K562 (cell line): ENCODE measurements around the gene OR7C1. TPM values are rescaled to one million over a fixed set of nuclear protein-coding genes. Genes with fewer than 3 reads are reported as not detected.

ENCODE experiments used
- ATAC-seq: fragments of 200-7000 bp; cut with Tn5 transposase; 3 replicates; pipeline ENCODE4 v1.9.1; 2020; ENCODE audit warnings: moderate library complexity
- BruUV-seq: library from RNA; stranded (reverse); fragments of 400-500 nt; replicated peaks from 2 replicates; lab custom pipeline; 2021; lab: Mats Ljungman, UMichigan
- CTCF ChIA-PET: fragments of 300-600 bp; formaldehyde crosslinking; extraction: SDS; loops from one replicate; lab custom pipeline; 2021; ENCODE audit warnings: low intra/inter-chr PET ratio; lab: Yijun Ruan, JAX
- POLR2A ChIA-PET: fragments of 300-600, 350-650 bp; sonication (Branson Sonifier 250); formaldehyde crosslinking; extraction: SDS; loops from one replicate; lab custom pipeline; 2021; ENCODE audit warnings: antibody characterized with exemption, inconsistent platforms; lab: Yijun Ruan, JAX
- DNase-seq, 4 experiments: peaks; one replicate each; pipeline versions ENCODE4 v3.0.0 to v3.0.0-alpha.2; 2011 to 2018; ENCODE audit warnings: low spot score in 3 of 4, mixed read lengths in 3 of 4; ENCODE audit errors: extremely low read depth in 1 of 4
- FAIRE-seq: peaks from 2 replicates; lab custom pipeline; 2011; peaks lifted over from hg19 to GRCh38; lab: Jason Lieb, UNC
- H2AFZ ChIP-seq: 2 replicates; pipeline ENCODE4 v1.6.0; 2011; ENCODE audit warnings: low read depth, low read length, control low read depth, inconsistent platforms
- H3K27ac ChIP-seq: fragments of 200-600 bp; 3 replicates; pipeline ENCODE4 v1.8.0; 2011; ENCODE audit warnings: low read depth, mild to moderate bottlenecking, control low read depth, inconsistent platforms, low read length, moderate library complexity, mixed read lengths; ENCODE audit errors: extremely low read depth
- H3K27me3 ChIP-seq, 2 experiments: fragments of 300-600 bp in 1 of 2; 2 replicates in 1 of 2; 3 replicates in 1 of 2; pipeline versions ENCODE4 v1.6.0 to v1.8.0; 2011; ENCODE audit warnings: inconsistent platforms in 2 of 2, low read length in 2 of 2, mild to moderate bottlenecking in 1 of 2, mixed read lengths in 1 of 2, moderate library complexity in 1 of 2; ENCODE audit not compliant: control insufficient read depth in 2 of 2, insufficient read depth in 2 of 2
- H3K36me3 ChIP-seq: fragments of 300-600 bp; 3 replicates; pipeline ENCODE4 v1.8.0; 2011; ENCODE audit warnings: mild to moderate bottlenecking, low read length, inconsistent platforms; ENCODE audit not compliant: control insufficient read depth, insufficient read depth
- H3K4me1 ChIP-seq, 2 experiments: fragments of 200-600 bp in 1 of 2; replicated peaks in 1 of 2; 2 replicates in 1 of 2; 3 replicates in 1 of 2; pipeline versions ENCODE4 v1.5.1 to v1.8.0; 2011; ENCODE audit warnings: inconsistent platforms in 2 of 2, low read length in 2 of 2, mild to moderate bottlenecking in 1 of 2, mixed read lengths in 1 of 2, moderate library complexity in 1 of 2; ENCODE audit not compliant: control insufficient read depth in 2 of 2, insufficient read depth in 2 of 2
- H3K4me2 ChIP-seq: 2 replicates; pipeline ENCODE4 v1.6.1; 2011; ENCODE audit warnings: low read length, control low read depth, inconsistent platforms, mixed read lengths; ENCODE audit not compliant: insufficient read depth
- H3K4me3 ChIP-seq: fragments of 200-600 bp; sonication (generic), shearing (Covaris generic); 2 replicates; pipeline ENCODE4 v1.5.1; 2016; ENCODE audit warnings: control low read depth, inconsistent platforms
- H3K79me2 ChIP-seq: fragments of 200-600 bp; 3 replicates; pipeline ENCODE4 v1.8.0; 2011; ENCODE audit warnings: low read length, inconsistent platforms; ENCODE audit not compliant: control insufficient read depth, insufficient read depth
- H3K9ac ChIP-seq, 2 experiments: 2 replicates each; pipeline versions ENCODE4 v1.6.0 to v1.6.1; 2011; ENCODE audit warnings: low read depth in 2 of 2, low read length in 2 of 2, control low read depth in 1 of 2, inconsistent platforms in 1 of 2, mild to moderate bottlenecking in 1 of 2, mixed read lengths in 1 of 2; ENCODE audit not compliant: insufficient read depth in 1 of 2
- H3K9me1 ChIP-seq: one replicate; pipeline ENCODE4 v1.6.0; 2011; ENCODE audit warnings: inconsistent platforms, mild to moderate bottlenecking, low read length, moderate library complexity; ENCODE audit not compliant: control insufficient read depth, insufficient read depth
- H3K9me3 ChIP-seq: replicated peaks from 2 replicates; pipeline ENCODE4 v1.5.1; 2011; ENCODE audit warnings: low read depth, low read length, inconsistent platforms; ENCODE audit not compliant: control insufficient read depth, insufficient read depth
- H4K20me1 ChIP-seq: replicated peaks from 2 replicates; pipeline ENCODE4 v1.6.1; 2011; ENCODE audit warnings: low read length, inconsistent platforms, mixed read lengths; ENCODE audit not compliant: control insufficient read depth, insufficient read depth
- ATF7 ChIP-seq: fragments of 450-650 bp; IDR thresholded peaks from 2 replicates; pipeline ENCODE4 v1.7.1; 2014; ENCODE audit warnings: mild to moderate bottlenecking, moderate library complexity
- FOSL1 ChIP-seq: fragments of 200-800 bp; sonication (Bioruptor generic); conservative IDR thresholded peaks from 2 replicates; pipeline ENCODE4 v1.6.1; 2016; ENCODE audit warnings: missing genetic modification characterization, missing compliant biosample characterization
- GABPB2 ChIP-seq: fragments of 250-450 bp; sonication (Bioruptor Pico); conservative IDR thresholded peaks from 2 replicates; pipeline ENCODE4 v1.5.1; 2021; ENCODE audit warnings: mild to moderate bottlenecking
- HDAC6 ChIP-seq: IDR thresholded peaks from 2 replicates; pipeline ENCODE4 v1.6.1; 2012; ENCODE audit warnings: low read depth, mild to moderate bottlenecking, control low read depth, inconsistent platforms, low read length, moderate library complexity
- JUND ChIP-seq, 2 experiments: IDR thresholded peaks; 2 replicates in 1 of 2; 3 replicates in 1 of 2; pipeline ENCODE4 v1.6.1; 2011; ENCODE audit warnings: borderline replicate concordance in 2 of 2, low read depth in 2 of 2, low read length in 2 of 2, improper control_type of control experiment in 1 of 2, missing biosample characterization in 1 of 2, missing genetic modification characterization in 1 of 2, missing genetic modification reagents in 1 of 2
- KHSRP ChIP-seq: fragments of 450-650 bp; IDR thresholded peaks from 2 replicates; pipeline ENCODE4 v1.6.1; 2017
- PATZ1 ChIP-seq: fragments of 250-450 bp; sonication (Bioruptor Pico); IDR thresholded peaks from 2 replicates; pipeline ENCODE4 v1.5.0; 2020; ENCODE audit warnings: mild to moderate bottlenecking, borderline replicate concordance
- RBM14 ChIP-seq: fragments of 200-400 bp; formaldehyde crosslinking; IDR thresholded peaks from 2 replicates; pipeline ENCODE4 v1.6.1; 2018; ENCODE audit warnings: low read depth, mild to moderate bottlenecking, low read length, moderate library complexity, borderline replicate concordance; ENCODE audit not compliant: insufficient read depth
- SRSF7 ChIP-seq: fragments of 200-400 bp; formaldehyde crosslinking; optimal IDR thresholded peaks from 2 replicates; pipeline ENCODE3; 2017; ENCODE audit warnings: mild to moderate bottlenecking, low read depth, low read length
- TGIF2 ChIP-seq: sonication (generic); formaldehyde crosslinking; IDR thresholded peaks from 2 replicates; pipeline ENCODE4 v1.8.1; 2022; ENCODE audit warnings: mild to moderate bottlenecking, missing genetic modification reagents, moderate library complexity
- ZNF280A ChIP-seq: fragments of 450-650 bp; IDR thresholded peaks from 2 replicates; pipeline ENCODE4 v1.6.1; 2018; ENCODE audit warnings: mild to moderate bottlenecking, low read depth; ENCODE audit not compliant: partially characterized antibody
- whole genome bisulfite sequencing: fragments of 100-300 bp; shearing (Covaris generic); methylation state at CpG from one replicate; pipeline ENCODE4 v1.1.6; 2016; ENCODE audit warnings: low coverage, mixed read lengths; ENCODE audit not compliant: insufficient coverage; ENCODE audit errors: missing lambda C conversion rate; 5-methylcytosine and 5-hydroxymethylcytosine counted together
- in situ Hi-C: fragments of 300-500 bp; cut with MboI; formaldehyde crosslinking; loops from 4 replicates; pipeline ENCODE4 v1.15.0; 2018; ENCODE audit warnings: inconsistent platforms, mixed read lengths
- intact Hi-C: fragments of 100-400 bp; cut with micrococcal nuclease; formaldehyde crosslinking; loops from 2 replicates; pipeline ENCODE4 v1.14.2; 2022
- polyA plus RNA-seq, 8 experiments: library from polyadenylated mRNA; depleted of rRNA in 4 of 8; stranded (reverse) in 5 of 8; unstranded in 3 of 8; fragments of >200 nt; fragmentation: Nextera tagmentation in 2 of 8; fragmentation: Illumina TruSeq in 1 of 8; extraction: Ambion mirVana in 2 of 8; extraction: Trizol in 1 of 8; gene quantifications; 2 replicates each; pipeline versions ENCODE4 v1.2.1 to v1.2.3, GENCODE V29; 2011 to 2014; ENCODE audit warnings: inconsistent platforms in 1 of 8, missing spikeins in 1 of 8
- total RNA-seq, 7 experiments: library from RNA; depleted of rRNA in 6 of 7; stranded (reverse); fragments of >200 nt in 6 of 7; fragmentation: Illumina TruSeq in 2 of 7; extraction: Trizol in 2 of 7; gene quantifications; 2 replicates each; pipeline versions ENCODE4 v1.2.1 to v1.2.3, GENCODE V29; 2011 to 2021; ENCODE audit warnings: low replicate concordance in 1 of 7

OR7C1 gene
- total and polyA plus RNA-seq, 9 of the 15 experiments (the other 6 are each of a cell fraction or from before 2014, with no cell fraction given): 0.01 to 0.18 (median 0.10) TPM; not detected in 1

GRCh38 chr19:14843578-14843977, 8.6 kb upstream of the OR7C1 start:
- no TSS peak for BruUV-seq
- POLR2A ChIA-PET: interaction anchor here (0.8 kb wide), 1 partner anchor 11 kb away, joined by 4 read pairs; no protein-coding TSS in a partner anchor
- Histone ChIP-seq H4K20me1 (no peaks in the 10 kb centered on the region), H3K4me2 (no peak overlapping the region), H3K27me3 (peaks cover 13 to 25% of the 10 kb centered on the region in 2 experiments), H3K4me1 (no peaks in the 10 kb centered on the region), H3K27ac (no peak overlapping the region), H3K9me3 (no peaks in the 10 kb centered on the region; the same call in 1 of the 2 replicates), H3K36me3 (no peaks in the 10 kb centered on the region), H3K4me3 (no peak overlapping the region), H3K79me2 (no peaks in the 10 kb centered on the region), H2AFZ (no peak overlapping the region), H3K9ac (no peak overlapping the region), H3K9me1 (no peaks in the 10 kb centered on the region)
- CTCF ChIA-PET: no interaction called here
- FAIRE-seq (no peak), DNase-seq (no peak), ATAC-seq (no peak)
- TF ChIP-seq SRSF7 (no peak), HDAC6 (no peak), GABPB2 (CRISPR knock-in tag) (no peak)
- intact Hi-C loops (no loop called here), in situ Hi-C loops (no loop called here)
- WGBS: 0% methylated on average over 6 of the region's 6 CpGs

GRCh38 chr19:14843169-14843568, 8.2 kb upstream of the OR7C1 start:
- Histone ChIP-seq H4K20me1 (no peaks in the 10 kb centered on the region), H3K36me3 (no peaks in the 10 kb centered on the region), H3K79me2 (no peaks in the 10 kb centered on the region), H3K9me3 (no peaks in the 10 kb centered on the region; the same call in 1 of the 2 replicates), H3K4me2 (no peak overlapping the region), H3K27me3 (peaks cover 10 to 21% of the 10 kb centered on the region in 2 experiments), H2AFZ (no peak overlapping the region), H3K27ac (no peak overlapping the region), H3K4me1 (no peaks in the 10 kb centered on the region), H3K4me3 (no peak overlapping the region), H3K9me1 (no peaks in the 10 kb centered on the region), H3K9ac (no peak overlapping the region)
- WGBS: 0% methylated on average over 2 of the region's 2 CpGs
- BruUV-seq: no TSS peak
- no peak for ATAC-seq
- no peak for FAIRE-seq
- DNase-seq: no peak
- ChIA-PET POLR2A (no interaction called here), CTCF (no interaction called here)
- in situ Hi-C loops (no loop called here), intact Hi-C loops (no loop called here)
- TF ChIP-seq JUND (IDR thresholded peaks at IDR 0.05; ENCODE audit: borderline replicate concordance, low read depth, low read length) (no peak), JUND (tag; IDR thresholded peaks at IDR 0.05; ENCODE audit: borderline replicate concordance, low read depth, low read length) (no peak; the same call in 2 of the 3 replicates), ATF7 (peak; percentile 58; the same call in 1 of the 2 replicates), FOSL1 (tag) (no peak), PATZ1 (CRISPR knock-in tag) (no peak), KHSRP (no peak), TGIF2 (no peak), ZNF280A (no peak), RBM14 (no peak)
